Measurements from ENCODE around the gene PRKAR1B.

DNA sequence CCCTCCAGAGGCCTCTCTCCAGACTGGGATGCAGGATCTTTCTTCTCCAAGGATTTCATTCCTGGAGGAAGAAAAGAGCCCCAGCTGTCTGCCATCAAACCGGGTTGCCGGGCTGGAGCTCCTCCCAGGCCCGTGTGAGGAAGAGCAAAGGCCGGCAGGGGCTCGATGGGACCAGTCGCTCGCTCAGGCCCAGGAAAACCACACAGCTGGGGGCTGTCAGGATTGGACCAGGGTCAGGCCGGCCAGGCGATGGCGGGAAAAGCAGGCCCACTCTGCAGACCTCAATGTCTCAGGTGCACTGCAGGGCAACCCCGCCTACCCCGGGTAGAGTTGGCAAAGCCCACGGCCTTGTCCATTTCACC, 98.7 kb downstream of the PRKAR1B start:
- TF ChIP-seq POLR2A (IDR thresholded peaks at IDR 0.05): no peak
- TF ChIP-seq, protein P1, sequence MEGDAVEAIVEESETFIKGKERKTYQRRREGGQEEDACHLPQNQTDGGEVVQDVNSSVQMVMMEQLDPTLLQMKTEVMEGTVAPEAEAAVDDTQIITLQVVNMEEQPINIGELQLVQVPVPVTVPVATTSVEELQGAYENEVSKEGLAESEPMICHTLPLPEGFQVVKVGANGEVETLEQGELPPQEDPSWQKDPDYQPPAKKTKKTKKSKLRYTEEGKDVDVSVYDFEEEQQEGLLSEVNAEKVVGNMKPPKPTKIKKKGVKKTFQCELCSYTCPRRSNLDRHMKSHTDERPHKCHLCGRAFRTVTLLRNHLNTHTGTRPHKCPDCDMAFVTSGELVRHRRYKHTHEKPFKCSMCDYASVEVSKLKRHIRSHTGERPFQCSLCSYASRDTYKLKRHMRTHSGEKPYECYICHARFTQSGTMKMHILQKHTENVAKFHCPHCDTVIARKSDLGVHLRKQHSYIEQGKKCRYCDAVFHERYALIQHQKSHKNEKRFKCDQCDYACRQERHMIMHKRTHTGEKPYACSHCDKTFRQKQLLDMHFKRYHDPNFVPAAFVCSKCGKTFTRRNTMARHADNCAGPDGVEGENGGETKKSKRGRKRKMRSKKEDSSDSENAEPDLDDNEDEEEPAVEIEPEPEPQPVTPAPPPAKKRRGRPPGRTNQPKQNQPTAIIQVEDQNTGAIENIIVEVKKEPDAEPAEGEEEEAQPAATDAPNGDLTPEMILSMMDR (IDR thresholded peaks at IDR 0.05): no peak
- TF ChIP-seq POLR2AphosphoS5 (IDR thresholded peaks at IDR 0.05): no peak
- TF ChIP-seq EP300 (IDR thresholded peaks at IDR 0.05): no peak

Data from stomach (tissue), 4 donors.